Measurements from ENCODE around the gene KCNMA1. TPM values are rescaled to one million over a fixed set of nuclear protein-coding genes. Genes with fewer than 3 reads are reported as not detected.

KCNMA1 gene
- total RNA-seq, 3 donors from 2014 or later, result 45.4 to 312 (median 62.4) TPM

DNA sequence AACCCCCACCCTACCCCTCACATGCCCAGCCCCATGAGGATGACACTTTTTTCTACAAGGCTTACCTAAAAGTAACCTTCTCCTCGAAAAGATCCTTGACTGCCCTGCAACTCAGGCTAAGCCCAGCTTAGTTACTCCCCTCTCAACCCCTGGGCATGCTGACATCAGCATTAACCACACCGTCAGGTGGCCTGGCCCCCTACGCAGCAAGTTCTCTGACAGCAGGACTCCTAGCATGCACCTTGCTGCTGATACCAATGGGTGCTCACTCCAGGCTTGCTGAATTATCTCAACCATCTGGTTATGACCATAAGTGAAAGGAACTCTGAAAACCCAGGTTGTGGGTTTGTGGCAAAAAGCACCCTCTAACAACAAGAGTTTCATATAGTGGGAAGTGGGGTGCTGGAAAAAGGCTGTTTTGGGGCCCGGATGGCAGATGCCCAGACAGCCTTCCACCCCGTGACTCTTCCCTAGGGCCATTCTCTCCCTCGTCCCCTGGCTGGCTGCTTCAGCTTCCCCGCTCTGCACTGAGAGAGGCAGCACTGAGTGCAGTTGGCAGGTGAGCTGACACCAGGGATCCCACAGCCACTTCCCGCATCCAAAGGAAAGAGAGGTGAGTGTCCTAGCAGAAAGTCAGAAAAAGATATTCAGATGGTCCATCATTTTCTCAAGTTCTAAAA lies 518.9 kb downstream of the KCNMA1 start:
- H3K36me3 ChIP-seq (ENCODE audit: low read depth), result no peaks in the 10 kb centered on the region
- no peak for TF ChIP-seq CTCF (IDR thresholded peaks at IDR 0.05)
- no peaks in the 10 kb centered on the region for H3K9me3 ChIP-seq
- no peak overlapping the region for H3K4me3 ChIP-seq
- intact Hi-C loops (cut with DNase I, micrococcal nuclease), result no loop called here
- no peak for ATAC-seq
- no peaks in the 10 kb centered on the region for H3K4me1 ChIP-seq (ENCODE audit: low read depth)
- no peak for DNase-seq

DNA sequence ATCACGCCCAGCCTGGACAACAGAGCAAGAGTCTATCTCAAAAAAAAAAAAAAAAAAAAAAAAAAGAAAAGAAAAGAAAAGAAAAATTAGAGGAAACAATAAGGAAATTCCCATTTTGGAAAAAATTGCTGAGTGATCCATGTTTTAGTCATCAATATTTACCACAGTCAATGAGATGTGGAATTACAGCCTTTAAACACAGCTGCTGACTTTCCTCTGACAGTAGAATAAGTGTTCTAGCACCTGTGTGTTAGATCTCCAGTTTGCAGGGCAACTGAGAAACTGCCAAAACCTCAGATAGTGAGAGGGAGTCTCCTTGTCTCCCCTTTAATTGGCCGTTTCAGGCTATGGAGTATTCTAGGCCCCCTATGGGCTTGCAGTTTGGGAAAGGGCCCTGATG lies 520.1 kb downstream of the KCNMA1 start:
- no peak for TF ChIP-seq CTCF (IDR thresholded peaks at IDR 0.05)
- H3K36me3 ChIP-seq (ENCODE audit: low read depth), result no peaks in the 10 kb centered on the region
- no peaks in the 10 kb centered on the region for H3K9me3 ChIP-seq
- no peaks in the 10 kb centered on the region for H3K4me1 ChIP-seq (ENCODE audit: low read depth)
- intact Hi-C loops (cut with DNase I, micrococcal nuclease), result no loop called here
- ATAC-seq (no peak), DNase-seq (no peak)
- no peak overlapping the region for H3K4me3 ChIP-seq

DNA sequence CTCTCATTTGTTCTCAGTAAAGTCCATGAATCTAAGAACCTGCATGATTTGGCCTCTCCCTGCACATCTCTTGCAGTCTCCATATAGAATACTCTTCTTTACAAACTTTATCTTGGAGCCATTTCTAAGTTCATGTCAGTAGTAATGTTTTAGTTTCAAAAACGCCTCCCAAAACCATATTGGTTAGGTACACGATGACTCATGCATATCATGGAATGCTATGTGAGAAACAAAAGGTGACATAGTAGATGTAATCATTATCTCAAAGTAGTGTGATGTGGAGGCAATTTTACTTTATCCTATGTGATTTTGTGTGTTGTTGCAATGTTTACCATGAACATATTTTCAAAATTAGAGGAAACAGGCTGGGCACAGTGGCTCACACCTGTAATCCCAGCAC lies 520.7 kb downstream of the KCNMA1 start:
- no peaks in the 10 kb centered on the region for H3K4me1 ChIP-seq (ENCODE audit: low read depth)
- no peaks in the 10 kb centered on the region for H3K36me3 ChIP-seq (ENCODE audit: low read depth)
- ATAC-seq (no peak), DNase-seq (no peak)
- no peak for TF ChIP-seq CTCF (IDR thresholded peaks at IDR 0.05)
- H3K9me3 ChIP-seq, result no peaks in the 10 kb centered on the region
- intact Hi-C loops (cut with DNase I, micrococcal nuclease), result no loop called here
- no peak overlapping the region for H3K4me3 ChIP-seq

- no peak for DNase-seq
- intact Hi-C loops (cut with DNase I, micrococcal nuclease), result no loop called here
- TF ChIP-seq CTCF (IDR thresholded peaks at IDR 0.05), result no peak
- H3K4me3 ChIP-seq, result no peak overlapping the region
- H3K9me3 ChIP-seq, result no peaks in the 10 kb centered on the region
- no peak for ATAC-seq
- no peaks in the 10 kb centered on the region for H3K4me1 ChIP-seq (ENCODE audit: low read depth)
- no peaks in the 10 kb centered on the region for H3K36me3 ChIP-seq (ENCODE audit: low read depth)
Observed at GRCh38 chr10:77114181-77114821, 523.3 kb downstream of the KCNMA1 start.

DNA sequence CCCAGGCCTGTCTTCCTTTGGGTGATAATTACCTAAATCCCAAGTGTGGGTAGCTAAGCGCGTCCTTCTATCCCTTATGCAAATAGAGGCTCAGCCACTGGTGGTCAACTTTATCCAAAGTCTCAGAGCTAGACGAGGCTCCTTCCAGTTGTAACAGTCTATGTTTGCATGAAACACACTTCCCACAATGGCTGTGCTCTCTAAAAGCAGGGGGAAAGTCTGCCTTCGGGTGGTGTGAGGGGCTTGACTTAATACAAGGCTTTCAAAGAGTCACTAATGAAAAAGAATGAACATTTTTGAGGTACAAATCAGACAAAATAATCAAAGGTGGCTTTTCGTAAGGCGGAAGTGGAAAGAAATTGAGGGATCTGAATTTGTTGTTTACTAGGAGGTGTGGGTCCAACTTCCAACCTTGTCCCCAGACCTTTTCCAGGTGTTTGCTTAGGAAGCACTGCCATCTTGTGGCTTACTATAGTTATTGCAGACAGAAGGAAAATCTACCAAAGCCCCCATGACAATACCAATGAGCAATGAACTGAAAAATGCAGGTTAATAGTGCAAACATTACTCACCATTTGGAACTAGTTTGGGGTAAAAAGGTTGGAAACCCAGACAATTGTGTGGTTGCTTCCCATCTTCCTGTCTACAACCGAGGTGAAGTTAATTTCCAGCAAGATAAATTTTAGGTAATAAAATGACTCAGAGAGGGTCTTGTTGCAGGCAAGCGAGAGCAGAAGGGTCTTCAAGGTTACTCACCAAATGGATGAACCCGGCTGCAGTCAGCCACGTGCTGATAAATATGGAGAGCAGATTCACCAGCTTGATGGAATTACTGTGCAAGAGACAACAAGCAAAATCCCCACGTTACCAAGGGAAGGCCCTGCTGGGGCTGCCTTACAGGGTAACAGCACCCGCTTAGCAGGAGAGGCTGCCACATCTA lies 525.7 kb downstream of the KCNMA1 start:
- no peaks in the 10 kb centered on the region for H3K36me3 ChIP-seq (ENCODE audit: low read depth)
- no peak overlapping the region for H3K4me3 ChIP-seq
- ATAC-seq, result peak; percentile 77
- no peaks in the 10 kb centered on the region for H3K4me1 ChIP-seq (ENCODE audit: low read depth)
- peak; percentile 53 for TF ChIP-seq CTCF (IDR thresholded peaks at IDR 0.05)
- peak in 1 of 3 donors; percentile 14 for DNase-seq
- H3K9me3 ChIP-seq, result no peaks in the 10 kb centered on the region
- intact Hi-C loops (cut with DNase I, micrococcal nuclease), result no loop called here
